GM12892 (cell line): ENCODE measurements around the gene SPINK2.

Source experiments
- POLR2A ChIP-seq: IDR thresholded peaks from 2 replicates; pipeline ENCODE4 v1.6.1; 2011; ENCODE audit warnings: low read depth, low read length, control low read depth
- POLR2AphosphoS5 ChIP-seq: IDR thresholded peaks from 2 replicates; pipeline ENCODE4 v1.6.1; 2011; ENCODE audit warnings: low read depth, low read length, control low read depth

DNA sequence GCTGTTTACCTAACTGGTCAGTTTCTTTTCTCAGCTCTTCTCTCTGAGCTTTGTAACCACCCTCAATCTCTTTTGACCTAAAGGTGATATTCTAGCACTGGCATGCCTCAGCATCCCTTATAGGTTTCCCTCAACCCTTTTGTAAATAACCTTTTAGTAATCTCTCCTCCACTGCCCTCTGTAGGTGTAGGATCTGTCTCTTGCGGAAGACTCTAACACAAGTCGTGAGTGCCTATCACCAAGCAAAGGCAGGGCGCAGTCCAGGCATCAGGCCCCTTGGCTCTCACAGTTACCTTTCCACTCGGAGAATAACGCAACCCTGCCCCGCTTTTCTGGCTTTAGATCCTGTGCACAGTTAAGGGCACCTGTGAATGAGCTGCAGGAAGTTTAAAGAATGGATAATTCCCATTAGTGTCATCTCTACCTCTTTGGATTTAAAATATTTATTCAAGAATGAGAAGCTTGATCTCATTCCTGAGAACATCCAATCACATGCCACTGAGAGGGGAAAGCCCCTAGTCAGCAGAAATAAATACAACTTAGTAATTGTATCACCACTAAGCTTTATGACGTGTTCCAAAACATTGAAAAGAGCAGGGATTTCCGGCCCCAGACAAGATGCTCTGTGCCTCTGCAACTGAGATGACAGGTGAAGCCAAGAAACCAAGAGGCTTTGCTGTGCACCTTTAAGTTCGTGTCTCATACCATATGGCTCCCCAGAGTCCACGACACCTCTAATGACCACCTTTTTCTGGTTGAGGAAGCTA is 58.8 kb downstream of the SPINK2 start:
- TF ChIP-seq POLR2A: no peak
- TF ChIP-seq POLR2AphosphoS5: no peak
